ENCODE measurements around the gene MACF1.
"Not testable (repeated sequence)": the region's sequence is repeated elsewhere in the genome, so short reads cannot be mapped to it uniquely, and the experiment has no call there.

MACF1 gene

DNA sequence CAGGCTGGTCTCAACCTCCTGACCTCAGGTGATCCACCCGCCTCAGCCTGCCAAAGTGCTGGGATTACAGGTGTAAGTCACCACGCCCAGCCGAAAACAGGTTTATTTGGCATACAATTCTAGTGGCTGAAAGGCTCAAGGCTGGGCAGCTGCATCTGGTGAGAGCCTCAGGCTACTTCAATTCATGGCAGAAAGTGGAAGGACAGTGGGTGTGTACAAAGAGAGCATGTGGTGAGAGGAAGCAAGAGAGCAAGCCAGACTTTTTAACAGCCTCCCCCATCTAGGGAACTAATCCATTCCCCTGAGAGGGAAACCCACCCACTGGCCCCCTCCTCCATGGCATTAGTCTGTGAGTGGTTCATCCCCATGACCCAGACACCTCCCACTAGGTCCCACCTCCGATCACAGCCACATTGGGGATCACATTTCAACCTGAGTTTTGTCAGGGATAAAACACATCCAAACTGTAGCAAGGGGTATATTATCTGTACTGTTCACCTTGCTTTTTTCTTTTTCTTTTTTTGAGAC, 296.4 kb downstream of the MACF1 start:
- no peak for DNase-seq

- DNase-seq = no peak
These were observed 297.2 kb downstream of the MACF1 start for GRCh38 chr1:39501666-39502065.

- not testable (repeated sequence) for DNase-seq
These were observed 299.9 kb downstream of the MACF1 start for GRCh38 chr1:39504436-39504835.

DNA sequence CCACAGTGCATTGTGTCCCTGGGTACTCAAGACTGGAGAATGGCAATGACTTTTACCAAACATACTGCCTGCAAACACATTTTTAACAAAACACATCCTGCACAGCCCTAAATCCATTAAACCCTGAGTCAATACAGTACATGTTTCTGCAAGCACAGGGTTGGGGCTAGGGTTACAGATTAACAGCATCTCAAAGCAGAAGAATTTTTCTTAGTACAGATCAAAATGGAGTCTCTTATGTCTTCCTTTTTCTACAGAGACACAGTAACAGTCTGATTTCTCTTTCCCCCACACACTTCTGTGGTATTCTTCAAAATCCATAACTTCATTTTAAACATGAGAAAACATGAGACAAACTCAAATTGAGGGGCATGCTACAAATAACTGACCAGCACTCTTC, 300.8 kb downstream of the MACF1 start:
- no peak for DNase-seq

GRCh38 chr1:39507230-39507928, 302.9 kb downstream of the MACF1 start:
- peak; percentile 99 for DNase-seq

DNA sequence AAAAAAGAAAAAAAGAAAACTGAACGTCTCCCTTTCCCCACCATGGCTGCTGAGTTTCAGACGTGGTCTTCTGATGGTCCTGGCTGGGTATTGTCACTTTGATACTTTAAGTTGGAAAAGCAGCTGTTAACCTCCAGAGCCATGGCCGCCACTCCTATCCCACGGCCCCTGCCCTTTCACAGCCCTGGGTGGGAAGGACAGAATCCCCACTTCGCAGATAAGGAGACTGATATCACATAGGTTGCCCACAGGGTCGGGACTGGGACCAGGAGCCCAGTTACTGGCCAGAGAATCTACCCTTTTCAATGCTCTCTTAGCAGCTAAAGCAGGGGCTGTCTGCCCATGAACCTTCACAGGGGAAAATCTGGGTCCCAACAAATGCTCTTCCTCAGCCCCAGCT, 303.8 kb downstream of the MACF1 start:
- no peak for DNase-seq

DNA sequence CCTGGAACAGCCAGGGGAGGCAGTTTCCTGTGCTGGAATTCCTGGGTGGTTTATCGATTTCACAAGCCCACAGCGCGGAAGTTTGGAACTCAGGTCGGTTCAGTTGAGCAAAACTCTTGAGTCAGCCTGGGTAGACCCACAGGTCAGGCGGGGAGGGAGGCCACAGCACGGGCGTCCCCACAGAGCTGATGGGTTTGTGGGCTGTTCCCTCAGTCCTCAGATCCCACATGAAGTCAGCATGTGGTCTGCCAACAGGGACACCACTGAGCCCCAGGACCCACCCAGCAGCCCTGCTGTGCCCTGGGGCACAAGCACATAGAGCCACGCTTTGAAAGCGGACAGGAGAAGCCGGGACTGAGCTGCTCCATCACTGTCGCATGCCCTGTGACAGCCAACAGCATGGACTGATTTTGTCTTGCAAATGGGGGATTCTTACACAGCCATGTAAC, 304.4 kb downstream of the MACF1 start:
- DNase-seq = no peak

- no peak for DNase-seq
These were observed 305.0 kb downstream of the MACF1 start for GRCh38 chr1:39509360-39510009.

DNA sequence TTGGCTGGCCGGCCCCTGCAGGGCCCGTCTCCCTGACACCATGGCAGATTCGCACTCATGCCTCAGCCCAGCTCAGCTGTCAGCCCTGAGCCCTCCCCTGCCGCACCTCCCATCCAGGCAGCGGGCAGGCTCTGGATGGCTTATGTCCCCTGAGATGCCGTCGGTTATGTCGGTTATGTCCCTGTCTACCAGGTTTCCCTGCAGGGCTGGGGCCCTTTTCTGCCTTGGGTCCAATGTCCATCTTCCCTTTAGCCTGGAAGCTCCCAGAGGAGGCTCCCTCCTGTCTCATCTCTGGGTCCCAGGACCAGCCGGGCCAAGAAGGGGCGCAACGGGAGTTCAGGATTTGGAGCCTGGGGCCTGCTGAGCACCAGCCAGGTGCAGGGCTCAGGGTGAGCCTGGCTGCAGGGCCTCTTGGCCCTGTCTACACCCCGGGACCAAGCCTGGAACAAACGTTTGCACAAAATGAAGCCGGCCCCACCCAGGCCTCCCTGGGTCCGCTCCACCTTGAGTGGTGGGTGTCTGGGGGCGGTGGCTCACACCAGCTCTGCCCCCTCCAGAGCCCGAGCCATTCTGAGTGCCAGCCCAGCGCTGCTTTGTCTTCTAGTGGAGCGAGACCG, 306.2 kb downstream of the MACF1 start:
- DNase-seq = not testable (repeated sequence)

- DNase-seq = not testable (repeated sequence)
These were observed 307.0 kb downstream of the MACF1 start for GRCh38 chr1:39511477-39511876.

DNA sequence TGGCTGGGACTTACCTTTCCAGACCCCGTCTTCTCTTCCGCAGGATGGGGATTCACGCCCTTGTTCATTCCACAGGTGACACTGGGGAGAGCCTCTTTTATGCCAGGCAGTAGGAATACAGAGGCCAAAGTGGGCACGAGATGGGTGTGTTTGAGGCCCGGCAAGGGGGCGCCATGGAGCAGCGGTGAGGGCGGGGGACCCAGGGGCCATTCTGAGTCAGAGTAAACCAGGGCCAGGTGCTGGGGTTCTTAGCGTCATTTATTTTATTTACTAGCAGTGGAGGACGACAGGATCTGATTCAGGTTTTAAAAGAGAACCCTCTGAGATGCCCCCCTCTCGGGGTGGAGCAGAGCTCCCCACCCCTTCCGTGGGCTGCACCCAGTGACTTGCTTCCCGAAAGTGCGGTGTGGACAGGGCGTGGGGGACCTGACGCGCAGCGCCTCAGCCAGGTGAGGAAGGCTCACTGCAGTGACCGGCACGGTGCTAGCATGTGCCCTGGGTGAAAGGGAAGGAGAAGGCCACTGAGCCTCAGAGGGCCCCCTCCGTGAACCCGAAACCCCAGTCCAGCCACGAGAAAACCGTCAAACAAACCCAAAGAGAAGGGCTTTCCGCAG, 307.8 kb downstream of the MACF1 start:
- not testable (repeated sequence) for DNase-seq

GRCh38 chr1:39514710-39515124, 310.2 kb downstream of the MACF1 start:
- DNase-seq = not testable (repeated sequence)

GRCh38 chr1:39515131-39516086, 310.9 kb downstream of the MACF1 start:
- DNase-seq = not testable (repeated sequence)

GRCh38 chr1:39516841-39517240, 312.3 kb downstream of the MACF1 start:
- DNase-seq = not testable (repeated sequence)

GRCh38 chr1:39517936-39518335, 313.4 kb downstream of the MACF1 start:
- not testable (repeated sequence) for DNase-seq

GRCh38 chr1:39519376-39519775, 314.9 kb downstream of the MACF1 start:
- not testable (repeated sequence) for DNase-seq

DNA sequence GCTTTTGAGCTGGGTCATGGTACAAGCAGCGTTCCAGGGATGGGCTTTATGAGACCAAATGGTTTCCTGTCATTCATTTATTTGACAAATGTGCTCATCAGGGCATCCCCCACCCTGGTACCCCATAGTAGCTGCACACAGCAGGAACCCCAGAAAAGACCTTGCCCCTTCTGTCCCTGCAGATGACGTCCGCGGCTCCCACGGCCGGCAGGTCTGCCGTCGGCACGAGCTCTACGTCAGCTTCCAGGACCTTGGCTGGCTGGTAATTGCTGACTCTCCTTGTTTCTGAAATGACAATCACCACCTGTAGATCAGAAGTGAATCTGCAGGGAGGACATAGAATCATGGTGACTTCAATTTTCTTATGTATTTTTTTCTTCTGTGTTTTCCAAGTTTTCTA, 317.7 kb downstream of the MACF1 start:
- not testable (repeated sequence) for DNase-seq

DNA sequence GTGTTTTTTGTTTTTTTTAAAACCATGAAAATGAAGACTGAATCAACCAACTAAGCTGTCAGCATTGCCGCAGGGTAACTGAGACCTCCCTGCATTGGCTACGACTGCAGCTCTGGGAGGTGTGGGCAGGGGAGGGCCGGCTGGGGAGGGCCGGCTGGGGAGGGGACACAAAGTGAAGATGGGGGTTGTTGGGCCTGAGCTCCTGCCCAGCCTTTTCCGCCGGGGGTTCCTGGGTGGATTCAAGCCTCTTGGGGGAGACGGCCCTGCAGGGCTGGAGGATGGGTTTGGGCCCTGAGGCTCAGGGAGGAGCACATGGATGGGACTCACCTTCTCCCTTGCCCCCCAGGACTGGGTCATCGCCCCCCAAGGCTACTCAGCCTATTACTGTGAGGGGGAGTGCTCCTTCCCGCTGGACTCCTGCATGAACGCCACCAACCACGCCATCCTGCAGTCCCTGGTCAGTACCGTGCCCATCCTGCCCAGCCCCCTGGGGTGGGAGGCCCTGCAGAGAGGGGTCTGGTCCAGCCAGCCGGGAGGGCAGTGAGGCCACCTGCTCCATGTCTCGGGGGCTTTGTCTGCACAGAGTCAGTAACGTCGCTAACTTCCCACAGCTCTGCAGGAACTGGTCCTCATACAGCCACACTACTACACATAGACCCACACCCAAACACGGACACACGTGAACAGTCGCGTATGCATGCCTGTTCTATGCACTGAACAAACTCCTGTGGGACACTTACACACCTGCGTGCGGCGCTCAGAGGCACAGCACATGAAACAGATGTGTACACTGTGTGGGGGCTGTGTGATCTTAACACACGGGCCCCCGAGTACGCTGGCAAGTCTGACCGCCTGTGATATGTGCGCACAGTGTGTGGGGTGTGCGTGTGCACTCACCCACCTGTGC, 318.4 kb downstream of the MACF1 start:
- no peak for DNase-seq

- no peak for DNase-seq
These were observed 319.7 kb downstream of the MACF1 start for GRCh38 chr1:39524171-39524570.

GRCh38 chr1:39524591-39525365, 320.3 kb downstream of the MACF1 start:
- DNase-seq = no peak
